ENCODE results near the gene POLA2. TPM values are rescaled to one million over a fixed set of nuclear protein-coding genes. Genes with fewer than 3 reads are reported as not detected.
A peak's percentile ranks its signal among the peaks of the same experiment; 100 is the strongest.

The POLA2 gene
- total RNA-seq, 1 experiment from 2014 or later = 37.7 TPM

GRCh38 chr11:65321828-65322485 is 60.2 kb downstream of the POLA2 start:
- Histone ChIP-seq H3K23me2 (ENCODE audit: insufficient read length, low read depth, low read length, poor library complexity, severe bottlenecking) (peaks cover 2% of the 10 kb centered on the region), H3K79me1 (ENCODE audit: insufficient read depth, low read depth, low read length, poor library complexity, severe bottlenecking) (peaks cover 4% of the 10 kb centered on the region), H3K9me3 (ENCODE audit: control insufficient read depth, low read depth, low read length) (no peaks in the 10 kb centered on the region), H3K4ac (ENCODE audit: low read depth, low read length) (no peak overlapping the region), H2BK12ac (ENCODE audit: insufficient read length, low read depth, low read length) (no peak overlapping the region), H3K56ac (ENCODE audit: insufficient read length, low read depth, low read length) (no peak overlapping the region), H3K4me1 (ENCODE audit: insufficient read depth, low read length) (no peaks in the 10 kb centered on the region; the same call in 1 of the 2 replicates), H3K27me3 (ENCODE audit: insufficient read depth, low read length) (no peaks in the 10 kb centered on the region), H2BK120ac (ENCODE audit: low read depth, low read length, poor library complexity, severe bottlenecking) (no peak overlapping the region), H3T11ph (ENCODE audit: low read length) (no peak overlapping the region), H3K18ac (ENCODE audit: insufficient read length, low read depth, low read length) (no peak overlapping the region), H3K27ac (ENCODE audit: insufficient read length, low read depth, low read length) (no peak overlapping the region), H2BK5ac (ENCODE audit: insufficient read length, low read length) (no peak overlapping the region), H3K9ac (ENCODE audit: extremely low read depth, insufficient read length, low read length) (no peak overlapping the region), H2BK15ac (ENCODE audit: low read depth, low read length) (no peak overlapping the region), H3K79me2 (ENCODE audit: insufficient read depth, low read length) (no peaks in the 10 kb centered on the region), H4K8ac (replicated peaks; ENCODE audit: insufficient read length, low read depth, low read length) (no peak overlapping the region), H3K23ac (ENCODE audit: insufficient read length, low read depth, low read length) (no peak overlapping the region), H2AFZ (ENCODE audit: low read length) (no peak overlapping the region), H4K20me1 (ENCODE audit: control insufficient read depth, insufficient read depth, insufficient read length) (no peaks in the 10 kb centered on the region), H3K4me2 (ENCODE audit: insufficient read depth, insufficient read length, low read length) (no peak overlapping the region), H4K91ac (ENCODE audit: insufficient read length, low read depth, low read length) (no peak overlapping the region), H2AK5ac (ENCODE audit: insufficient read length, low read length) (no peak overlapping the region), H3K14ac (ENCODE audit: insufficient read depth, low read length) (no peak overlapping the region), H2BK20ac (ENCODE audit: low read depth, low read length, poor library complexity, severe bottlenecking) (no peak overlapping the region), H4K5ac (ENCODE audit: insufficient read length, low read depth, low read length) (no peak overlapping the region)
- H3K36me3 Mint-ChIP-seq (ENCODE audit: insufficient read depth in 1 of 3, low read depth in 3 of 3) = peaks cover 17 to 24% (median 24%) of the 10 kb centered on the region in 3 experiments
- no peak for DNase-seq
- H3K9me3 Mint-ChIP-seq = no peaks in the 10 kb centered on the region
- no peak overlapping the region for H3K4me3 Mint-ChIP-seq
- WGBS (ENCODE audit: extremely low coverage, insufficient read length, low lambda C conversion rate) = no CpG with 5 or more reads among the region's 13 CpGs
- peaks cover 5 to 16% of the 10 kb centered on the region in 2 experiments for H3K4me1 Mint-ChIP-seq
- TF ChIP-seq CTCF (conservative IDR thresholded peaks at IDR 0.05) = no peak
- no peaks in the 10 kb centered on the region for H3K27me3 Mint-ChIP-seq (ENCODE audit: low read depth)
- H3K27ac Mint-ChIP-seq = peak overlapping the region in 2 of 3 experiments; percentile 12 to 80; a peak in 3 of 7 replicates

All from H9 (cell line).